Vagina (tissue), 2 donors: ENCODE data around the gene TBC1D10B.

Experiments used
- POLR2A ChIP-seq, 2 donors: fragments of 450-650 bp; IDR thresholded peaks; one replicate each; pipeline ENCODE4 v1.6.1; 2017; ENCODE audit warnings: antibody characterized with exemption in 2 of 2, mild to moderate bottlenecking in 2 of 2, moderate library complexity in 2 of 2
- TF ChIP-seq, protein P1 (sequence below), 3 experiments: fragments of 450-650 bp in 2 of 3; fragments of 200-600 bp in 1 of 3; sonication (generic) in 1 of 3; IDR thresholded peaks; one replicate each; pipeline ENCODE4 v1.5.1; 2017 to 2019; ENCODE audit warnings: antibody characterized with exemption in 3 of 3, mild to moderate bottlenecking in 2 of 3, moderate library complexity in 2 of 3

DNA sequence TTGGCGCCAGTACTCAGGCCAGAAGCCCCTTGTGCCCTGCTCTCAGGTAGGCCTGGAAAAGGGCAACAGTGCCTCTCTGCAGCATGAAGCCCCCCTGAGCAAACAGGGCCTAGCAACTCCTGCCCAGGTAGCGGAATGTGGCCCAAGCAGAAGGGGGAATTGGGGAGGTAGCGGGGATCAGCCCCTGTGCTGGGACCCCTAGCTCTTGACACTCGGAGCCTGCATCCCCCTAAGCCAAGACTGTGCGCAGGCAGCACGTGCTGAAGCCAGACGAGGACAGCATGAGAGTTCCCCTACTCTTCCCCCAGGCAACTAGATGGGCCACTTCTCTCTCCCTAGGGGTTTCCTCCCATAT lies 14.4 kb downstream of the TBC1D10B start:
- TF ChIP-seq, protein P1, sequence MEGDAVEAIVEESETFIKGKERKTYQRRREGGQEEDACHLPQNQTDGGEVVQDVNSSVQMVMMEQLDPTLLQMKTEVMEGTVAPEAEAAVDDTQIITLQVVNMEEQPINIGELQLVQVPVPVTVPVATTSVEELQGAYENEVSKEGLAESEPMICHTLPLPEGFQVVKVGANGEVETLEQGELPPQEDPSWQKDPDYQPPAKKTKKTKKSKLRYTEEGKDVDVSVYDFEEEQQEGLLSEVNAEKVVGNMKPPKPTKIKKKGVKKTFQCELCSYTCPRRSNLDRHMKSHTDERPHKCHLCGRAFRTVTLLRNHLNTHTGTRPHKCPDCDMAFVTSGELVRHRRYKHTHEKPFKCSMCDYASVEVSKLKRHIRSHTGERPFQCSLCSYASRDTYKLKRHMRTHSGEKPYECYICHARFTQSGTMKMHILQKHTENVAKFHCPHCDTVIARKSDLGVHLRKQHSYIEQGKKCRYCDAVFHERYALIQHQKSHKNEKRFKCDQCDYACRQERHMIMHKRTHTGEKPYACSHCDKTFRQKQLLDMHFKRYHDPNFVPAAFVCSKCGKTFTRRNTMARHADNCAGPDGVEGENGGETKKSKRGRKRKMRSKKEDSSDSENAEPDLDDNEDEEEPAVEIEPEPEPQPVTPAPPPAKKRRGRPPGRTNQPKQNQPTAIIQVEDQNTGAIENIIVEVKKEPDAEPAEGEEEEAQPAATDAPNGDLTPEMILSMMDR (IDR thresholded peaks at IDR 0.05), result no peak
- TF ChIP-seq POLR2A (IDR thresholded peaks at IDR 0.05), result no peak
